WTC11 (cell line): ENCODE measurements around the gene CABLES1.

ENCODE experiments used
- CBFB ChIP-seq: sonication (generic); formaldehyde crosslinking; IDR thresholded peaks from 2 replicates; pipeline ENCODE4 v1.8.1; 2022; ENCODE audit warnings: mild to moderate bottlenecking, low read depth, missing genetic modification reagents
- ETV6 ChIP-seq: sonication (generic); formaldehyde crosslinking; IDR thresholded peaks from 2 replicates; pipeline ENCODE4 v1.8.1; 2022; ENCODE audit warnings: mild to moderate bottlenecking, missing genetic modification reagents
- FOXJ3 ChIP-seq: sonication (generic); formaldehyde crosslinking; IDR thresholded peaks from 2 replicates; pipeline ENCODE4 v1.9.0; 2021; ENCODE audit warnings: missing genetic modification reagents, mild to moderate bottlenecking, borderline replicate concordance
- FOXK1 ChIP-seq: sonication (generic); formaldehyde crosslinking; IDR thresholded peaks from 2 replicates; pipeline ENCODE4 v1.8.0; 2022; ENCODE audit warnings: mild to moderate bottlenecking, moderate library complexity, missing genetic modification reagents
- FOXP1 ChIP-seq: sonication (generic); formaldehyde crosslinking; IDR thresholded peaks from 2 replicates; pipeline ENCODE4 v1.8.0; 2022; ENCODE audit warnings: missing genetic modification reagents, mild to moderate bottlenecking, moderate library complexity, borderline replicate concordance
- TEAD1 ChIP-seq: sonication (generic); formaldehyde crosslinking; IDR thresholded peaks from 2 replicates; pipeline ENCODE4 v1.8.0; 2022; ENCODE audit warnings: mild to moderate bottlenecking, missing genetic modification reagents
- TF ChIP-seq, protein P1 (sequence below): fragments of 200-600 bp; IDR thresholded peaks from 2 replicates; pipeline ENCODE4 v1.8.0; 2022; ENCODE audit warnings: antibody characterized with exemption

- no peak for TF ChIP-seq ETV6 (CRISPR knock-in tag)
- TF ChIP-seq FOXK1 (CRISPR knock-in tag) = no peak
- TF ChIP-seq, protein P1, sequence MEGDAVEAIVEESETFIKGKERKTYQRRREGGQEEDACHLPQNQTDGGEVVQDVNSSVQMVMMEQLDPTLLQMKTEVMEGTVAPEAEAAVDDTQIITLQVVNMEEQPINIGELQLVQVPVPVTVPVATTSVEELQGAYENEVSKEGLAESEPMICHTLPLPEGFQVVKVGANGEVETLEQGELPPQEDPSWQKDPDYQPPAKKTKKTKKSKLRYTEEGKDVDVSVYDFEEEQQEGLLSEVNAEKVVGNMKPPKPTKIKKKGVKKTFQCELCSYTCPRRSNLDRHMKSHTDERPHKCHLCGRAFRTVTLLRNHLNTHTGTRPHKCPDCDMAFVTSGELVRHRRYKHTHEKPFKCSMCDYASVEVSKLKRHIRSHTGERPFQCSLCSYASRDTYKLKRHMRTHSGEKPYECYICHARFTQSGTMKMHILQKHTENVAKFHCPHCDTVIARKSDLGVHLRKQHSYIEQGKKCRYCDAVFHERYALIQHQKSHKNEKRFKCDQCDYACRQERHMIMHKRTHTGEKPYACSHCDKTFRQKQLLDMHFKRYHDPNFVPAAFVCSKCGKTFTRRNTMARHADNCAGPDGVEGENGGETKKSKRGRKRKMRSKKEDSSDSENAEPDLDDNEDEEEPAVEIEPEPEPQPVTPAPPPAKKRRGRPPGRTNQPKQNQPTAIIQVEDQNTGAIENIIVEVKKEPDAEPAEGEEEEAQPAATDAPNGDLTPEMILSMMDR = no peak
- TF ChIP-seq CBFB (CRISPR knock-in tag) = no peak
- TF ChIP-seq FOXP1 (CRISPR knock-in tag) = no peak
- TF ChIP-seq FOXJ3 (CRISPR knock-in tag) = no peak
- TF ChIP-seq TEAD1 (CRISPR knock-in tag) = no peak
Observed at GRCh38 chr18:23151414-23152099, 16.3 kb downstream of the CABLES1 start.
